ENCODE data around the gene CCDC136.
A peak's percentile ranks its signal among the peaks of the same experiment; 100 is the strongest.

GRCh38 chr7:128868624-128869137 is 76.9 kb downstream of the CCDC136 start:
- TF ChIP-seq CTCF (conservative IDR thresholded peaks at IDR 0.05; ENCODE audit: low read depth in 2 of 2) (no peak), POLR2AphosphoS5 (IDR thresholded peaks at IDR 0.05; ENCODE audit: low read depth) (no peak), ZNF114 (CRISPR knock-in tag; IDR thresholded peaks at IDR 0.05) (no peak), EZH2 (IDR thresholded peaks at IDR 0.05; ENCODE audit: low read depth, unreplicated experiment) (peak; percentile 29), EZH2phosphoT487 (IDR thresholded peaks at IDR 0.05; ENCODE audit: unreplicated experiment) (no peak), JUNB (IDR thresholded peaks at IDR 0.05; ENCODE audit: unreplicated experiment) (no peak)

Data from GM23338 (cell line).